GM19193 (cell line): ENCODE data around the gene GOLGB1.

Experiments
- POLR2A ChIP-seq: IDR thresholded peaks from 4 replicates; pipeline ENCODE4 v1.6.1; 2011; ENCODE audit not compliant: insufficient read depth, insufficient read length; ENCODE audit errors: extremely low read depth

The GOLGB1 gene

GRCh38 chr3:121749276-121750086 is at the start of gene GOLGB1:
Gene GOLGB1, minus strand, starts transcription at chr3:121749741. Its CDS starts 18,770 bp downstream, at chr3:121730971.
- TF ChIP-seq POLR2A = peak; percentile 99

DNA sequence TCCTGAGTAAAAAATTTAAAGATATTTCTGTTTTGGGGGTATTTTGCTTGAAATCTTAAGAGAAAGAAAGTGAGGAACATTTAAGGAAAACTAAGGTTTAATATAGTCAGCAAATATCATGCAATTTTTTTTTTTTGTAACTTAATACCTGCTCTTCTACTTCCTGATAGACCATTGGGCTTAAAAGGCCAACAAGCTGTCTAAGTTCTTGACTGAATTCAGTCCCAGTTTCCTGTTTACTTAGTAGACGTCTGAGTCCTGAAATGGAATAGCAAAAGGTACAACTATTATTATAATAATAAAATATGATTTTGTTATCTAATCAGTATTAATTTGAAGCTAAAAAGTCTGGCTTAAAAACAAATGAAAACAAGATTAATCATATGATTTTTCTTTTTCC is 47.4 kb upstream of the GOLGB1 start:
- no peak for TF ChIP-seq POLR2A

DNA sequence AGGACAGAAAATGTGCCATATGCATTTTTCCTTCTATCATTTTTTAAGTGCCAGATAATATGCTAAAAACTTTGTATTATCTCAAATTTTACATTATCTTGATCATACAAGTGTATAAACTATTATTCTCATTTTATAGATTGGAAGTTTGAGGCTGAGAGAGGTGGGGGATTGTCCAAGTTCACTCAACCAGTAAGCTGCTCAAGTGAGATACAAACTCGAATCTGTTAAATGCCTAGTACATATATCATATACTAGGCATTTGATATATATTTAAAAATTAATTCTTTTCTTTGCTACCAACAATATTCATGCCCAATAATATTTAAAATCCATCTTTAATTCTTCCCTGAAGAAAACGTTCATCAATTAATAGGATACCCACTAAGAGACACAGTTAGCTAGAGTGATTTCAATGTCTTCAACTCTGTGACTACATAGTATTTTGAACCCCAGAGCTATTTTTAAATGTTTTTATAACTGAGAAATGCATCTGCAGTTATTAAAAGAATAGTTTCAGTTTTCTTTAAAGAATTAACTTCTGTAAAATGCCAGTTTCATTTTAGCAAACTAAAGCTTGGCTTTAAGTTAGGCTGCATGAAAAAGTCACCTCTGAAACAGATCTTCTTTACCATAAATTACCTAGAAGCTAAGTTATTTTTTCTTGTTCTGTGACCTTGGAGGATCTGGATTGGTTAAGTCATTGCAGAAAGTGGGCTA is 44.9 kb upstream of the GOLGB1 start:
- TF ChIP-seq POLR2A = no peak

- no peak for TF ChIP-seq POLR2A
Measured at GRCh38 chr3:121793078-121793477, 43.5 kb upstream of the GOLGB1 start.

DNA sequence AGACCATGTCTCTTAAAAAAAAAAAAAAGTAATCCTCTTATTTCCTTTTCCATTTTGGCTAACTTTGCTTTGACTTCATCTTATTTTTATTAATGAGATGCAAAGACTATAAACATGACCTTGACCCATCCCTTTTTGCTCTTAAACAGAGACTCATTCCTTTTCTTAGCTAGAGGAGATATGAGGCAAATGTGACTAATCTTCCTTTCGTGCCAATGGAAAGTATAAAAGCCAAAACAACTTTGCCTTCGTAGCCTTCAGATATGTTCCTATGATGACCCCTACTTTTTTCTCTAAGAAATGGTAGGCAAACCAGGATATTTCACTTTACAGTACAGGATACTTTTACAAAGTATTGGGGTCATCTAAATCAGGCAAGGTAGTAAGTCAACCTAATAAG is 36.9 kb upstream of the GOLGB1 start:
- no peak for TF ChIP-seq POLR2A

DNA sequence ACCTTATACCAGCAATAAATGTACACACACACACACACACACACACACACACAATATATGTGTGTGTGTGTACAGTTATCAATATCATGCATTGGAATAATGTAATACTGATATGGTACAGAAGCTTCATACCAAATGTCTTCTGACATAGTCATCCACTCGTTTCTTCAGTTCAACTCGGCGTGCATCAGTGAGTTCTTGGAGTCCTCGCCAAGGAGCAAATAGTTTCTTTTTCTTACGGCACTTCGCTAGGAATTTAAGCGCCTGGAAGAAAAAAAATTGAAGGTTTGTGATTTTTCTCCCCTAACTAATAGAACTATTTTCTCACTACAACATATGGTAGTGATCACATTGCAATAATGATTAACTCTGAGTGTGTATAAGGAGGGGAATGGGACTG is 32.1 kb upstream of the GOLGB1 start:
- TF ChIP-seq POLR2A = no peak

DNA sequence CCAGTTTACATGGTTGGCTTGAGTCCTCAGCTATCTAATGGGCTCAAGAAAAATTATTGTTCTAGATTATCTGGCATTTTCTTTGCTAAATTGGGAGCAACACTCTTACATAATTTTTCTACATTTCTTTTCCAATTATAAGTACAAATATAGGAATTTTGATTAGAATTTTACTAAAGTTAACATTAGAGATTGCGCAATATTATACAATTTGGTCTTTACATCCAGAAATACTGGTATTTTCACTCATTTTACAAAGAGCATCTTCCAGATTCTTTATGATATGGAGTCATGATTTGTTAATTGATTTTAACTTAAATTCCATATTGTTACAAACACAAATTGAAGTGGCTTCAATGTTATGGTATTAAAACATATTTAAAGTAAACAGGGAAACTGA is 19.7 kb upstream of the GOLGB1 start:
- TF ChIP-seq POLR2A = no peak

- no peak for TF ChIP-seq POLR2A
Measured at GRCh38 chr3:121768452-121768851, 18.9 kb upstream of the GOLGB1 start.

DNA sequence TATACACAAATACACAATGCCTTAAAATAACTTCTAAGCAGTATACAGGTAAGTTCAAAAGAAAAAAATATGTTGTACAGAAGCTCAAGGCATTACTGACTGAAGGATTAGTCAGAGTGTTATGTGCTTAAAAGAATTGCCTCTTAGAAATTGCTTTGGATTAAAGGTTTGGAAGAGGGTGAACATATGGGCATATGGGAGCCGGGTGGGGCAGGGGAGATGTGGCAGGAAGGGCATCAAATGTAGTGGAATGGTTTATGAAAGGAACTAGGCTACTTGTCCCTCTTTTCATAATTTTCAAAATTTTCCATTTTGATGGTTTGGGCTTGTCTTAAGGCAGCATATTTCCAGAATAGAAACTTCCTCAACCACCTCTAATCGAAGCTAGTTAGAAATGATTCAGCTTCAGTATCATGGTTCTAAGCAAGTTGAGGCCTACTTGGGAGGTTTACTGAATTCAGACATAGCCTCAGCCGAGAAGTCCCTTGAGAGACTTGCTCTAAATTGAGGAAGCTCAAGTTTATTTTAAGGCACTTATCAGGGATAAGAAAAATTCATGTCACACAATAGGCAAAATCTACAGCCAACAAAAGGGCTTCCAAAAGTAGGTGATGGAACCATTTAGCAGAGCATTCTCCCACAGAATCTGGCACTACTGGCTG is 10.1 kb upstream of the GOLGB1 start:
- TF ChIP-seq POLR2A = no peak

GRCh38 chr3:121758727-121759450 is 9.3 kb upstream of the GOLGB1 start:
- TF ChIP-seq POLR2A = no peak

DNA sequence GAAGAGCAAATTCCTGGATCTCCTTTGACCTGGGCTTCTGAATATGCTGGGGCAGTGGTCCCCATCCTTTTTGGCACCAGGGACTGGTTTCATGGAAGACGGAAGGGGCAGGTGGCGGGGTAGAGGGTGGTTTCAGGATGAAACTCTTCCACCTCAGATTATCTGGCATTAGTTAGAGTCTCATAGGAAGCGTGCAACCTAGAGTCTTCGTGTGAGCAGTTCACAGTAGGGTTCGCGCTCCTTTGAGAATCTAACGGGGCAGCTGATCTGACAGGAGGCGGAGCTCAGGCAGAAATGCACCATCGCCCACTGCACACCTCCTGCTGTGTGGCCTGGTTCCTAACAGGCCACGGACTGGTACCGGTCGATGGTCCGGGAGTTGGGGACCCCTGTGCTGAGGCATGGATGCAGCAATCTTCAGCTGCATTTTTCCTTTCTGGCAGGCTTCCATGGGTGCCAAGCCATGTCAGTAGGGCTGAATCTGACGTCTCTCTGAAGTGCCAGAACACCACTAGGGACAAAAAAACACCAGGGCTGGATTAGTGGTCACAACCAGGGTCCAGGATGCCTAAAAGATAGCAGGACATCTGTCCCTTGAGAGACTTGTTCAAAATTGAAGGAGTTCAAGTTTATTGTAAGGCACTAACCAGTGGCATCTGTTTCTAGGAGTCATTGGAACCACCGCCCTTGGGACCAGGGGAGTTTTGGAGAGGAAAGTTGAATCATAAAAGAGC is 8.4 kb upstream of the GOLGB1 start:
- no peak for TF ChIP-seq POLR2A

DNA sequence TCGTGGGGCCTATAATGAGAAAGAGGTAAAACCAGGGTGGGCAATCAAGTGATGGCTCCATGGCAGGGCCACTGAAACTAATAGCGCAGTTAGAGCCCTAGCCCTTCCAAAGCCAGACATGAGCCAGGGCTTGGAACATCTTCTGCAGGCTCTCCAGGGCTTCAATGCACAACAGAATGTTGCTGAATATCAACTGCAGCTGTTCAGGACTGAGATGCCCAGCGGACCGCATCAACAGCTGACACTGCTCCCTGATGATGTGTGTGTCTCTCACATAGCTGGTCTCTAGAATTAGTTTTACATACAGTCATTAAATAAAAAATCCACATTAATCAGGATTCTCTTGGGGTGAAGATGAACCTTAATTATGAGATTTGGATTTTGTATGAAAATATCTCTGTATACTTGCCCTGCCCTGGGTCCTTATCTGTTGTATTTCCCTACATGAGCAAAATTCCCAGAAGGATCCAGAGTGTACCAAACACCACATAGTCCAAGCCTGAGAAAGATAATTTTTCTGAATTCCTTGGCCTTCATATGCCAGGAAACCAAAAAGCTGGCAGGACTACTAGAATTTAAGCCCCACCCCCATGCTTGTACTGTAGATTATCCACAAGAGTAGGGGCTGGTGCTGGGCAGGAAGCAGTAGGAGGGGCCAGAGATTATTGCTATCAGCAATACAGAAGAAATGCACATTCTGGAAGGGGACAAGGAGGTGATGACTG is 7.7 kb upstream of the GOLGB1 start:
- no peak for TF ChIP-seq POLR2A

- no peak for TF ChIP-seq POLR2A
Measured at GRCh38 chr3:121752772-121753171, 3.2 kb upstream of the GOLGB1 start.

GRCh38 chr3:121752261-121752660 is 2.7 kb upstream of the GOLGB1 start:
- no peak for TF ChIP-seq POLR2A
